Transverse colon (tissue), 1 donor: ENCODE measurements around the gene ACSL4.

Experiments used
- EP300 ChIP-seq: sonication (generic); formaldehyde crosslinking; IDR thresholded peaks from one replicate; pipeline ENCODE4 v1.6.1; 2017; ENCODE audit warnings: antibody characterized with exemption, low read depth
- POLR2A ChIP-seq: fragments of 450-650 bp; IDR thresholded peaks from one replicate; pipeline ENCODE4 v1.6.1; 2016; ENCODE audit warnings: antibody characterized with exemption, mild to moderate bottlenecking, moderate library complexity

- no peak for TF ChIP-seq EP300
- no peak for TF ChIP-seq POLR2A
Observed at GRCh38 chrX:109733613-109734083, 591 bp upstream of the ACSL4 start.
